GM12873 (cell line): ENCODE results near the gene MTHFR.

Experiments
- TF ChIP-seq, protein P1 (sequence below): IDR thresholded peaks from 2 replicates; pipeline ENCODE4 v1.5.1; 2012; ENCODE audit warnings: low read depth, mild to moderate bottlenecking, moderate library complexity, low read length, control low read depth; ENCODE audit not compliant: insufficient read depth; ENCODE audit errors: missing control alignments

MTHFR gene

DNA sequence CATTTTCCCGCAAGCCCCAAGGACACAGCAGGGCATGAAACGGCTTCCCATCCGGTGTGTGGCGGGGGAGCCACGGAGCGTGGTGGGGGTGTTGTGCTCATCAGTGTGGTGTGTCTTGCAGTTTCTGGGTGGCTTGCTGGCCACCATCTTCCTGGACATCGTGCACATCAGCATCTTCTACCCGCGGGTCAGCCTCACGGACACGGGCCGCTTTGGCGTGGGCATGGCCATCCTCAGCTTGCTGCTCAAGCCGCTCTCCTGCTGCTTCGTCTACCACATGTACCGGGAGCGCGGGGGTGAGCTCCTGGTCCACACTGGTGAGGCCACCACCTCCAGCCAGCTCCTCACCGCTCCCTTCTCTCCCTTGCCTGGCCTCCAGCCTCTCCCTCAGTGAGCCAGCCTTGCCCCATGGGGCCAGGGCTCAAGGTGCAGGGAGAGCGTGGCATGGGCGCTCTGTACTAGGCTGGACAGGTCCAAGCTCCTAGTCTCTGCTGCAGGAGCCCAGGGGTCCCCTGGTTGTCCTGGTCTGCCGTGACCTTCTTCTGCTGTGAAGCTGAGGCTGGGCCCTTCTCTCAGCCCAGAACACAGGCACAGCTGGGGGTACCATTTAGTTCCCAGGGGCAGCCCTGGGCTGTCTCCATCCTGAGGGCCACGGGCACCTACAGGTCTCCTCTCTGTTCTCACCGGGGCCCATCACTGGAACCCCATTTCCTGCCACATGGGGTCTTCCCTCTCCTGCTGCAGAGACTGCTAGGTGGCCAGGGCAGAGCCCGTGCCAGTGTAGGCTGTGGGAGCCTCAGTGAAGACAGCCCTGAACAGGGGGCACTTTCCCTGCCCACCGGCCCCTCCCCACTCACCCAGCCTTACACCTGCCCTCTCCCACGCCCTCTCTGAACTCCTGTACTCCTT is 57.2 kb downstream of the MTHFR start:
- TF ChIP-seq, protein P1, sequence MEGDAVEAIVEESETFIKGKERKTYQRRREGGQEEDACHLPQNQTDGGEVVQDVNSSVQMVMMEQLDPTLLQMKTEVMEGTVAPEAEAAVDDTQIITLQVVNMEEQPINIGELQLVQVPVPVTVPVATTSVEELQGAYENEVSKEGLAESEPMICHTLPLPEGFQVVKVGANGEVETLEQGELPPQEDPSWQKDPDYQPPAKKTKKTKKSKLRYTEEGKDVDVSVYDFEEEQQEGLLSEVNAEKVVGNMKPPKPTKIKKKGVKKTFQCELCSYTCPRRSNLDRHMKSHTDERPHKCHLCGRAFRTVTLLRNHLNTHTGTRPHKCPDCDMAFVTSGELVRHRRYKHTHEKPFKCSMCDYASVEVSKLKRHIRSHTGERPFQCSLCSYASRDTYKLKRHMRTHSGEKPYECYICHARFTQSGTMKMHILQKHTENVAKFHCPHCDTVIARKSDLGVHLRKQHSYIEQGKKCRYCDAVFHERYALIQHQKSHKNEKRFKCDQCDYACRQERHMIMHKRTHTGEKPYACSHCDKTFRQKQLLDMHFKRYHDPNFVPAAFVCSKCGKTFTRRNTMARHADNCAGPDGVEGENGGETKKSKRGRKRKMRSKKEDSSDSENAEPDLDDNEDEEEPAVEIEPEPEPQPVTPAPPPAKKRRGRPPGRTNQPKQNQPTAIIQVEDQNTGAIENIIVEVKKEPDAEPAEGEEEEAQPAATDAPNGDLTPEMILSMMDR, result no peak

DNA sequence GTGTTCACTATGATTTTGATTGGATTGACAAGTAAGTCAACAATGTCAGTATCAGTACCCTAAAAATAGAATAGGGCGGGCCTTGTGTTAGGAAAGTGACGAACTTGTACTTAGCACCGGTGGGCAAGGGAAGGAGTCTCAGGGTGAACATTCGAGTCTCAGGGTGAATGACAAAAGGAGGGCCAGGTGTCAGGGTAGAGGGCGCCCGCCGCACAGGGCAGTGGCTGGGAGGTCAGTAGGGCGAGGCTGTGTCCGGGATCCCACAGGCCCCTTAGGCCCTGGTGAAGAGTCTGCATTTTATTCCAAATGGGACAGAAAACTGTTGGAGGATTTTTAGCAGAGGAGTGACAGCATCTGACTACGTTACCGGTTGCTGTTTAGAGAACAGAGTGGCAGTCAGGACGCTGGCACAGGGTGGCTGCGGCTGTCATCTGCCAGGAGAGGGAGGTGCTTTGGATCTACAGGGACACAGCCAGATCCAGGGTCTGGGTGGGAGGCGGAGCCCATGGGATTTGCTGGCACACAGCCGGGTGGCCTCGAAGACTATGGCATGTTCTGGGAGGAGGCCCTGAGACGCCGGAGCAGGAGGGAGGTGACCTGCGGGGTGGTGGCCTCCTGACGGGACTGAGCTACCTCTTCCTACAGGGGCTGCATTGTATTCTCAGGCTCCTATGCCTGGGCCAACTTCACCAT is 58.8 kb downstream of the MTHFR start:
- TF ChIP-seq, protein P1, result no peak

DNA sequence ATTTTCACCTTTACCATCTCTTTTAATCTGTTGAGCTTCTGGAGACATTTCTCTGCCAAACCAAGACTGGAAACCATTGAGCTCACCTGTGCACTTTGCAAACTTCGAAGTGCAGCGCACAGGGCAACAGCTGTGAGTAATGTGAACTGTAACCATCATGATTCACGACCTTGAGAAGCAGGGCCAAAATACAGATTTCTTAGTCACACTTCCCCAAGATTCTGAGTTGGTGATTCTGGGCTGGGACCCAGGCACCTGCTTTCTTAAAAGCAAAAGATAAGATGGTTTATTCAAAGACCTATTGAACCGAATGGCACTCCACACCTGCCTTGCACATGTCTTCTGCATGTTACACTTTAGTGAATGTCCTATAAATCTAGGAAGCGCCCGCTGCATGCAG is 59.7 kb downstream of the MTHFR start:
- TF ChIP-seq, protein P1, result no peak

DNA sequence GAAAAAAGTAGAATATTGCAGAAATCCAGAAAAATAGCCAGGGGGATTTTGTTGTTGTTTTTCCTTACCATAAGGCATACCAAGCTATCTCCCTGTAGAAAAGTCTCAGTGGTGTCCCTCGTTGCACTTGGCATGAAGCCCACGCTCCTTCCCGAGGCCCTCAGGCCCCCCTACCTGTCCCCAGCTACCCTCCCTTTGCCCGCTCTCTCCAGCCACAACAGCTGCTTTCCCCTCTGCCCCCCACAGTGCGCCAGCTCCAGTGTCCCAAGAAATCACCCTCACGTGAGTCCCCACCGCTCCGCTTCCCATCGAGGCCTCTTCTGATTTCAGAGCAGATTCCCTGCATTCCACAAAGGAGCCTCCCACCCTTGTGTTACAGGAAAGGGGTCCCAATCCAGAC is 61.5 kb downstream of the MTHFR start:
- TF ChIP-seq, protein P1, result no peak

DNA sequence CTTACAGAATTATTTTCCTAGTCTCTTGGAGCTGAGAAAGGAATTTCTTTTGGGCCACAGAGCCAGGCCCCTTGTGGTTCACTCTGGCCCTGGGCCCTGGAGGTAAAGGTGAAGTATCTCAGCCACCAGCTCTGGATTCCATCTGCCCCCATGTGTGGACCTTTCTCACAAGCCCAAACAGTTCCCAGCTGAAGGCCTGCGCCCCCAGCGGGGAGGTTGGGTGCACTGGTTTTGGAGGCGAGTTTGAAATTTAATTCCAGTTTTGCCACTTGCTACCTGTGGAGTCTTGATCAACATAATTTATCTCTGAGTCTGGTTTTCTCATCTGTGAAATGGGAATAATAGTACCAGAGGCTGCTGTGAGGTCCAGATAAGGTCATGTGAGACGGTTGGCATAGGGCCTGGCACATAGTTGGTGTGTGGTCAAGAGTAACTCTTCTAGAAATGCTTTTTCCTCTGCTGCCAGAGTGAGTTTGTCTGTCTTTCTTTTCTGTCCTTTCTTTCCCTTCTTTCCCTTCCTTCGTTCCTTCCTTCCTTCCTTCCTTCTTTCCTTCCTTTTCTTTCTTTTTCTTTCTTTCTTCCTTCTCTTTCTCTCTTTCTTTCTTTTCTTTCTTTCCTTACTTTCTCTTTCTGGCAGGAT is 63.7 kb downstream of the MTHFR start:
- TF ChIP-seq, protein P1, result no peak

DNA sequence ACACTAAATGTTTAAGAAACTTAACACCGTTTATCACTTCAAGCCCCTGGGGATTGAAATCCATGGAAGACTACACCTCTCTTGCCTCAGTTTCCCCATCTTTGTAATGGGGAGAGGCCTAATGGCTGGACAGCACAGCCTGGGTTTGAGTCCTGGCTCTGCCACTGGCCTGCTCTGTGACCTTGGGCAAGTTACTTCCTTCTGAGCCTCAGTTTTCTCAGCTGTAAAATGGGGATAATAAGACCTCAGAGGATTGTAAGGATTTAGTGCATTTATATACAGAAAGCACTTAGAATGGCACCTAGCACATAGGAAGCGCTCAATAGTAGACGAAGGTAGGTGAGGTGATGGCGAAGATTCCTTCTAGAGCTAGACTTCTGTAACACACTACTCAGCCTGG is 64.3 kb downstream of the MTHFR start:
- TF ChIP-seq, protein P1, result no peak

DNA sequence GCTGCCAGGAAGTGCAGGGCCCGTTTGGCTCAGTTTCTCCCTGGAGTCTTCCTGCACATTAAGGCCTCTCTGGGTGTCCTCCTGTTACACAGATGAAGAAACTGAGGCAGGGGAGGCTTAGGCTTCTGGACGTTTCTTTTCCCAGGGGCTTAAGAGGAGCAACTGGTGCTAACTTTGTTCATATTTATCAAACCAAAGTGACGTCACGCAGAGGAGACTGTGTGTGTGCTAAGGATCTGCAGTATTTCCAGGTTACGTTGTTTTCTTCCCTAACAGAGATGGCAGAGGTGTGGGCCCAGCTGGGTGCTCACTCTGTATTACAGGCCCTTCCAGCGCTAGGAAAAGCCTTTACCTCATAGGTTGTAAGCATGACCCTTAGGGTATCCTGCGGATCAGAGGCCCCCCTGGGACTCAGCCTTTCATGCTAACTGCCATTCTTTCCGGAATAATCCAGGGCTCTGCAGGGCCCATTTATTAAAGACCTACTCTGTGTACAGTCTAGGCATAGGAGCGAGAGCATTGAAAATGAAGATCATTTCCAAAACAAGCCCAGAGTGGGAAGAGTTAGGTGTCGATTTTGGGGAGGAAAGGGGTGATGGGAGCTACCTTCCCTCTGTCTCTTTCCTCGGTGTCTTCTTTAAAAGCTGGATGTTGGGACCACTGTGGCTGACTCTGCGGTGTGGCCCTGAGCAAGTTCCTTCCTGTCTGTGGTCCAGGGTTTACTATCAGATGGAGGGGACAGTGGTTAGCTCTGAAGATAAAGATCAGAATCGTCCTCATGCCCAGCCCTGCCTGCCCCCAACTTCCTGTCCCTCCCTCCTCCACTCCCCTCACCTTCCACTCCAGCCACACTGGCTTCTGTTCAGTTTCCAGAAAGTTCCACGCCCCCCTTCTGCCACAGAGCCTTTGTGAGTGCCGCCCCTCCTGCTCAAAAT is 65.2 kb downstream of the MTHFR start:
- TF ChIP-seq, protein P1, result no peak
